Panc1 (cell line): ENCODE data around the gene OR2T1.

Experiments used
- TF ChIP-seq, protein P1 (sequence below): fragments of 450-650 bp; IDR thresholded peaks from 2 replicates; pipeline ENCODE4 v1.5.1; 2017; ENCODE audit warnings: mild to moderate bottlenecking
- TF ChIP-seq, protein P2 (sequence below), 2 experiments: IDR thresholded peaks; 2 replicates each; pipeline ENCODE4 v1.6.1; 2011 to 2012; ENCODE audit warnings: low read depth in 2 of 2, control low read depth in 1 of 2, low read length in 1 of 2, mild to moderate bottlenecking in 1 of 2, moderate library complexity in 1 of 2; ENCODE audit not compliant: insufficient read depth in 1 of 2

DNA sequence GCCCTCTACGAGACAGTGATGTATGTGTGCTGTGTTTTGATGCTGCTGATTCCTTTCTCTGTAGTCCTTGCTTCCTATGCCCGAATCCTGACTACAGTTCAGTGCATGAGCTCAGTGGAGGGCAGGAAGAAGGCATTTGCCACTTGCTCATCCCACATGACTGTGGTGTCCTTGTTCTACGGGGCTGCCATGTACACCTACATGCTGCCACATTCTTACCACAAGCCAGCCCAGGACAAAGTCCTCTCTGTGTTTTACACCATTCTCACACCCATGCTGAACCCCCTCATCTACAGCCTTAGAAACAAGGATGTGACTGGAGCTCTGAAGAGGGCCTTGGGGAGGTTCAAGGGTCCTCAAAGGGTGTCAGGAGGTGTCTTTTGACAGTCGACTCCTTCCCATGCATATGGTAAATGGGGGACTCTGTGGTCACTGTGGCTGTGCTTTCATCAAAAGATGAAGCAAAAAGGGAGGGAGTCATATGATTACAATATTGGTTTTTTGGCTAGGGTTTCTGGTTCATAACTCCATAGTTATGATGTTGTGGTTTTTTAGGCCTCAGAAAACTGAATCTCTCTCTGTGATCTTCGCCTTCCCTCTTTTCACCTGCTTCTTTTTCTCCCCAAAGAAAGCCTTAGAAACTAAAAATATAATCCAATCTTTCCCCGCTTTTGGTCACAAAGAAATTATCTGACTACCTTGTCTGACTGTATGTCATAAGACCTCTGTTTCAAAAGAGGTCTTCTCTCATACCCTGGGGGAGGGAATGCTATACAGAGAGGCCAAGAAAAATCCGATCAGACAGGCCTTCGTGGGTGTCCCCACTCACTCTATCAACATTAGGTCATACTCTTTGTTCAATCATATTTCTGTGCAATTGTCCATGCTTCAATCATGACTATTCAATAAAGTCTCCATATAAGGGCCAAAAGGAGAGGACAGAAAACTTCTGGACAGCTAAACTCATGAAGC lies 4.2 kb downstream of the OR2T1 start:
- TF ChIP-seq, protein P1, sequence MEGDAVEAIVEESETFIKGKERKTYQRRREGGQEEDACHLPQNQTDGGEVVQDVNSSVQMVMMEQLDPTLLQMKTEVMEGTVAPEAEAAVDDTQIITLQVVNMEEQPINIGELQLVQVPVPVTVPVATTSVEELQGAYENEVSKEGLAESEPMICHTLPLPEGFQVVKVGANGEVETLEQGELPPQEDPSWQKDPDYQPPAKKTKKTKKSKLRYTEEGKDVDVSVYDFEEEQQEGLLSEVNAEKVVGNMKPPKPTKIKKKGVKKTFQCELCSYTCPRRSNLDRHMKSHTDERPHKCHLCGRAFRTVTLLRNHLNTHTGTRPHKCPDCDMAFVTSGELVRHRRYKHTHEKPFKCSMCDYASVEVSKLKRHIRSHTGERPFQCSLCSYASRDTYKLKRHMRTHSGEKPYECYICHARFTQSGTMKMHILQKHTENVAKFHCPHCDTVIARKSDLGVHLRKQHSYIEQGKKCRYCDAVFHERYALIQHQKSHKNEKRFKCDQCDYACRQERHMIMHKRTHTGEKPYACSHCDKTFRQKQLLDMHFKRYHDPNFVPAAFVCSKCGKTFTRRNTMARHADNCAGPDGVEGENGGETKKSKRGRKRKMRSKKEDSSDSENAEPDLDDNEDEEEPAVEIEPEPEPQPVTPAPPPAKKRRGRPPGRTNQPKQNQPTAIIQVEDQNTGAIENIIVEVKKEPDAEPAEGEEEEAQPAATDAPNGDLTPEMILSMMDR: no peak
- TF ChIP-seq, protein P2, sequence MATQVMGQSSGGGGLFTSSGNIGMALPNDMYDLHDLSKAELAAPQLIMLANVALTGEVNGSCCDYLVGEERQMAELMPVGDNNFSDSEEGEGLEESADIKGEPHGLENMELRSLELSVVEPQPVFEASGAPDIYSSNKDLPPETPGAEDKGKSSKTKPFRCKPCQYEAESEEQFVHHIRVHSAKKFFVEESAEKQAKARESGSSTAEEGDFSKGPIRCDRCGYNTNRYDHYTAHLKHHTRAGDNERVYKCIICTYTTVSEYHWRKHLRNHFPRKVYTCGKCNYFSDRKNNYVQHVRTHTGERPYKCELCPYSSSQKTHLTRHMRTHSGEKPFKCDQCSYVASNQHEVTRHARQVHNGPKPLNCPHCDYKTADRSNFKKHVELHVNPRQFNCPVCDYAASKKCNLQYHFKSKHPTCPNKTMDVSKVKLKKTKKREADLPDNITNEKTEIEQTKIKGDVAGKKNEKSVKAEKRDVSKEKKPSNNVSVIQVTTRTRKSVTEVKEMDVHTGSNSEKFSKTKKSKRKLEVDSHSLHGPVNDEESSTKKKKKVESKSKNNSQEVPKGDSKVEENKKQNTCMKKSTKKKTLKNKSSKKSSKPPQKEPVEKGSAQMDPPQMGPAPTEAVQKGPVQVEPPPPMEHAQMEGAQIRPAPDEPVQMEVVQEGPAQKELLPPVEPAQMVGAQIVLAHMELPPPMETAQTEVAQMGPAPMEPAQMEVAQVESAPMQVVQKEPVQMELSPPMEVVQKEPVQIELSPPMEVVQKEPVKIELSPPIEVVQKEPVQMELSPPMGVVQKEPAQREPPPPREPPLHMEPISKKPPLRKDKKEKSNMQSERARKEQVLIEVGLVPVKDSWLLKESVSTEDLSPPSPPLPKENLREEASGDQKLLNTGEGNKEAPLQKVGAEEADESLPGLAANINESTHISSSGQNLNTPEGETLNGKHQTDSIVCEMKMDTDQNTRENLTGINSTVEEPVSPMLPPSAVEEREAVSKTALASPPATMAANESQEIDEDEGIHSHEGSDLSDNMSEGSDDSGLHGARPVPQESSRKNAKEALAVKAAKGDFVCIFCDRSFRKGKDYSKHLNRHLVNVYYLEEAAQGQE (IDR thresholded peaks at IDR 0.05; ENCODE audit: insufficient read depth in 1 of 2, low read depth in 2 of 2, low read length in 1 of 2): no peak
